ENCODE results near the gene ALDH1B1.

The ALDH1B1 gene

DNA sequence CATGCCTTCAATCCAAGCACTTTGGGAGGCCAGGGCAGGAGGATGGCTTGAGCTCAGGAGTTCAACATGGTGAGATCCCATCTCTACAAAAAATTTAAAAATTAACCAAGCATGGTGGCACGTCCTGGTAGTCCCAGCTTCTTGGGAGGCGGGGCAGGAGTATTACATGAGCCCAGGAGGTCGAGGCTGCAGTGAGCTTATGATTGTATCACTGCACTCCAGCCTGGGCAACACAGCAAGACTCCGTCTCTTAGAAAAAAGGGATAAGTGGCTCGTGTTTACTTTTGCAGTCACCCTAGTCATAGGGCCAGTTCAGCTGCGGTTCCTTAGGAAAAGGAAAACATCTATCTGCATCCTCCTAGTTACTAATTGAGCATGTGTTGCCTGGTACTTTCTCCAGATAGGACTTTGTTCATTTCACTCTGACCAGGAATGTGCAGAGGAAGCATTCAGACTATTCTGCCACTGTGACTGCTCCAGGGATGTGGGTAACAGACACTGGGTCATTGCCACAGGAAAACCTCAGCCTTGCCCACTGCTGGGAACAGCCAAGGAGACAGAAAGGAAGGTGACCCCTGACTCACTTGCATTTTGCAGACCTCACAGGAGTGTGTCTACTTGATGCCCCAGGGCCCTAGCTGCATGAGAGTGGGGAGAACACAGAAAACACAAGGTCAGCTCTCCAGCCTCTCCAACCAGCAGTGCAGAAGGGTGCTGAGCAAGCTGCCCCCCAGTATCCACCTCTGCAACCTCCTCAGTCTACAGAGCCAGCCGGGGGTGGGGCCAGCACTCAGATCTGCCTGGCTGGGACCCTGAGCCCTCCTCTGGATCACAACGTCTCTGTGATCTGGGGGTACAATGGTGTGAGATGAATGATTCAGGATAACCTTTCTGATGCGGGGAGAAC is 33.9 kb upstream of the ALDH1B1 start:
- DNase-seq (ENCODE audit: low read depth, low spot score): no peak
- no peaks in the 10 kb centered on the region for H3K9me3 ChIP-seq (ENCODE audit: low read depth, low read length)
- TF ChIP-seq POLR2AphosphoS5 (IDR thresholded peaks at IDR 0.05; ENCODE audit: borderline replicate concordance, low read depth, low read length): no peak
- no peak for TF ChIP-seq FOXP2 (optimal IDR thresholded peaks at IDR 0.05; ENCODE audit: control extremely low read depth, extremely low read length, insufficient read depth)
- TF ChIP-seq EZH2 (IDR thresholded peaks at IDR 0.05): no peak
- H3K4me3 ChIP-seq: no peak overlapping the region
- H3K27ac ChIP-seq: no peak overlapping the region
- H3K9ac ChIP-seq (ENCODE audit: insufficient read length): no peak overlapping the region
- no peaks in the 10 kb centered on the region for H3K36me3 ChIP-seq (ENCODE audit: insufficient read depth, low read length)

DNA sequence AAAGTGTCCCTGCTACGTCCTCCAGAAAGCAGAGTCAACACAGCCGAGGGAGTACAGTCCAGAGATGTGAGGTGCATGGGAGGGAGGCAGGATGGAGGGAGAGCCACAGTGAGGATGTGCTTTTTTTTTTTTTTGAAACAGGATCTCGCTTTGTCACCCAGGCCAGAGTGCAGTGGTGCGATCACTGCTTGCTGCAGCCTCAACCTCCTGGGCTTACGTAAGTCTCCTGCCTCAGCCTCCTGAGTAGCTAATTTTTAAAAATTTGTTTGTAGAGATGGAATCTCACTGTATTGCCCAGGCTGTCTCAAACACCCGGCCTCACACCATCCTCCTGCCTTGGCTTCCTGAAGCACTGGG is 33.2 kb upstream of the ALDH1B1 start:
- Histone ChIP-seq H3K9me3 (ENCODE audit: low read depth, low read length) (no peaks in the 10 kb centered on the region), H3K4me3 (no peak overlapping the region), H3K9ac (ENCODE audit: insufficient read length) (no peak overlapping the region), H3K36me3 (ENCODE audit: insufficient read depth, low read length) (no peaks in the 10 kb centered on the region), H3K27ac (no peak overlapping the region)
- TF ChIP-seq EZH2 (IDR thresholded peaks at IDR 0.05) (no peak), POLR2AphosphoS5 (IDR thresholded peaks at IDR 0.05; ENCODE audit: borderline replicate concordance, low read depth, low read length) (no peak)
- no peak for DNase-seq (ENCODE audit: low read depth, low spot score)

DNA sequence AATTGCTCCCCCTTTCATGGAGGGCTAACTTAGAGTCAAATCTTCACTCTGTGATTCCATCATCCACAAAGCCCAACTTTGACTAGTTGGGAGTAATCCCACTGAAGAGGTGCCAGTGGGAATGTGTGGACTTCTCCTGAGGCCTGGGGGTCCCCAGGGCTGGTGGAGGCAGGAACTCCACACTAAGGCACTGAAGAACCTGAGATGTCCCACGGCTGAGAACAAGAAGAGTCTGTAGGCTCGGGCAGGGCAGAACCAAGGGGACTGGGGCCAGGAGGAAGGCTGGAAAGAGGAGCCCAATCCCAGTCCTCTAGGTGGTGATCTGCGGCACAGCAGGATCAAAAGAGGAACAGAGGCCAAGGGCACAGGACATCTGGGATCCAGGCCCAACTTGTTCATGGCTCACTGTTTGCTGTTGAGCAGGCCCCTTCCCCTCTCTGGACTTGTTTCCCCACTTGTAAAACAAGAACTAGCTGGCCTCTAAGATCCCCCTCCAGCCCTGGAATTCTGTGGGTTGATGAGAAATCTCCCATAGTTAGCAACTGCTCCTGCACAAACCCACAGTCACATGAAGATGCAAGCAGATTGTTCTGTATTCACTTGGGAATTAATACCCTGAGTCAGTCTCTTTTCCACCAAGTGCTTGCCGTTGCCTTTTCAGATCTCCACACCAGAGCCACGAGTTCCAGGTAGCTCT is 32.7 kb upstream of the ALDH1B1 start:
- H3K9ac ChIP-seq (ENCODE audit: insufficient read length): no peak overlapping the region
- no peaks in the 10 kb centered on the region for H3K36me3 ChIP-seq (ENCODE audit: insufficient read depth, low read length)
- H3K9me3 ChIP-seq (ENCODE audit: low read depth, low read length): no peaks in the 10 kb centered on the region
- DNase-seq (ENCODE audit: low read depth, low spot score): no peak
- TF ChIP-seq POLR2AphosphoS5 (IDR thresholded peaks at IDR 0.05; ENCODE audit: borderline replicate concordance, low read depth, low read length) (no peak), EZH2 (IDR thresholded peaks at IDR 0.05) (no peak), FOXP2 (optimal IDR thresholded peaks at IDR 0.05; ENCODE audit: control extremely low read depth, extremely low read length, insufficient read depth) (no peak)
- no peak overlapping the region for H3K27ac ChIP-seq
- no peak overlapping the region for H3K4me3 ChIP-seq

DNA sequence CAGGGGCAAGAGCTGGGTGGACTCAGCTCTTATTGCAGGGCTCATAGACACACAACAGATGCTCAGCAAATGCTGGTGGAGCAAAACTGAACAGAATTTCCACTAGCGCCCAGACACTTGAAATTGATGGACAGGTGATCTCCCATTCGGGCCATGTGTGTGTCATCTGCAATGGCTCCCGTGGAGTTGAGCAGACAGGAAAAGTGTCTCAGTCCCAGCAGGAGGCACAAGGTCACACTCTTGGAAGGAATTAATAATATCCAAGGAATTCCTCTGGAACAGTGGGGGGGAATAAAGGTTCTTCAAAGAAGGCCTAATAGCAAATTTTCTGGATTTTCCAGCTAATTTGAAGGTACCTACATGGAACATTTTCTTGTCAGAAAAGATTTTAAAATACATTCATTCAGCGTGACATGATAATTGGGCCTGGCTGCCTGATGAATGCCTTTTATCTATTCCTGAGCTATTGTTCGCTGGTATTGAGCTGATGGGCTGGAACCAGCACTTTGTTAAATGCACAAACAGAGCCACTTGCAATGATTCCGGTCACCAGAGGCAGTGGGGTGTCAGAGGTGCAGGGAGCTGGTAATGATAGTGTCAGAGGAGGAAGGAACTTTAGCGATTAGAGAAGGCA is 31.5 kb upstream of the ALDH1B1 start:
- Histone ChIP-seq H3K27ac (no peak overlapping the region), H3K9me3 (ENCODE audit: low read depth, low read length) (no peaks in the 10 kb centered on the region), H3K9ac (ENCODE audit: insufficient read length) (no peak overlapping the region), H3K36me3 (ENCODE audit: insufficient read depth, low read length) (no peaks in the 10 kb centered on the region), H3K4me3 (no peak overlapping the region)
- no peak for TF ChIP-seq FOXP2 (optimal IDR thresholded peaks at IDR 0.05; ENCODE audit: control extremely low read depth, extremely low read length, insufficient read depth)
- no peak for TF ChIP-seq POLR2AphosphoS5 (IDR thresholded peaks at IDR 0.05; ENCODE audit: borderline replicate concordance, low read depth, low read length)
- no peak for TF ChIP-seq EZH2 (IDR thresholded peaks at IDR 0.05)
- DNase-seq (ENCODE audit: low read depth, low spot score): no peak

DNA sequence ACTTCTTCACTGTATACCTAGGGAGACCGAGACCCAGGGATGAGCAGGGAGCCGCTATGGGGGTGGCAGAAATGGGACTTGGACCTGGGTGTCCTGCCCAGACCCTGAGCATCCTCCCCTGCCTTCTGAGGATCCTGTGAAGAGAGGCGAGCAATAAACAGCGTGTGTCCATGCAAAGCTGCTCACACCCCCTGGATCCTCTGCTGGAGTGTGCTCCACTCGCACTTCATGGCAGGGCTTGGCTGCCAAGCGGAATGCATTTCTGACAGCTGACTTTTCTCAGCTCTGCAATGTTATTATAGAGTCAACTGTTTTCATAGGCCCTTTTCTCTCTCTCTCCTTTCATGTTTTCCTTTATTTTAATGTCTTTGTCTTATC is 31.0 kb upstream of the ALDH1B1 start:
- Histone ChIP-seq H3K9ac (ENCODE audit: insufficient read length) (no peak overlapping the region), H3K27ac (no peak overlapping the region), H3K9me3 (ENCODE audit: low read depth, low read length) (no peaks in the 10 kb centered on the region), H3K36me3 (ENCODE audit: insufficient read depth, low read length) (no peaks in the 10 kb centered on the region), H3K4me3 (no peak overlapping the region)
- no peak for TF ChIP-seq EZH2 (IDR thresholded peaks at IDR 0.05)
- TF ChIP-seq POLR2AphosphoS5 (IDR thresholded peaks at IDR 0.05; ENCODE audit: borderline replicate concordance, low read depth, low read length): no peak
- TF ChIP-seq FOXP2 (optimal IDR thresholded peaks at IDR 0.05; ENCODE audit: control extremely low read depth, extremely low read length, insufficient read depth): no peak
- DNase-seq (ENCODE audit: low read depth, low spot score): no peak

DNA sequence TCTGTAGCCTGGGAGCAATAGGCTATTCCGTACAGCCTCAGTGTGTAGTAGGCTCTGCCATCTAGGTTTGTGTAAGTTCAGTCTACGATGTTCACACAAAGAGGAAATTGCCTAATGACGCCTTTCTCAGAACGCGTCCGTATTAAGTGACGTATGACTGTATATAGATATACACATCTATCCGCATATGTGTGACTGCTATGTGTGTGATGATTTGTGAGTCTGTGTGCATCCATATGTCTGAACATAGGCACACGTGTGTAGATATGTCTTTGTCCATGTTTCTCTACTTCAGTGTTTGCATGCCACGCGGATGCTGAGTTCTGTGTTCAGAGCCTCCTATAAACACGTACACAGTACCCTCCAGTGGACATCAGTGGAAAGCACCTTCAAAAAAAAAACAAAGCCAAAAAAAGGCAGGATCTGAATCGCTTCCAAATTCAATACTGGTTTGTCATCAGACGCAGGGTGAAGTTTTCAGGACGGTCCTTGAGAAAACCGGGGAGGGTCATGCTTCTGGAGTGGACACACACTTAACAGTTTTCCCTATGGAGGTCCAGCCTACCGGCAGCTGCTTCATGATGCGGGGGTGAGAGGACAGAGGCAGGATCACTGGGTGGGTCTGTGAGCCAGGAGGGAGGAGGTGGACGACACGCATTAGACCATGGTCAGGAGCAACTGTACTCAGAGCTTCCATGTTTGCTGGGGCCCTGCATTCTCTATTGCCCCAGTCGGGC is 29.5 kb upstream of the ALDH1B1 start:
- peak; percentile 28 for DNase-seq (ENCODE audit: low read depth, low spot score)
- no peaks in the 10 kb centered on the region for H3K9me3 ChIP-seq (ENCODE audit: low read depth, low read length)
- no peak overlapping the region for H3K9ac ChIP-seq (ENCODE audit: insufficient read length)
- no peak overlapping the region for H3K27ac ChIP-seq
- no peaks in the 10 kb centered on the region for H3K36me3 ChIP-seq (ENCODE audit: insufficient read depth, low read length)
- no peak overlapping the region for H3K4me3 ChIP-seq
- TF ChIP-seq FOXP2 (optimal IDR thresholded peaks at IDR 0.05; ENCODE audit: control extremely low read depth, extremely low read length, insufficient read depth): no peak
- TF ChIP-seq POLR2AphosphoS5 (IDR thresholded peaks at IDR 0.05; ENCODE audit: borderline replicate concordance, low read depth, low read length): no peak
- TF ChIP-seq EZH2 (IDR thresholded peaks at IDR 0.05): no peak

DNA sequence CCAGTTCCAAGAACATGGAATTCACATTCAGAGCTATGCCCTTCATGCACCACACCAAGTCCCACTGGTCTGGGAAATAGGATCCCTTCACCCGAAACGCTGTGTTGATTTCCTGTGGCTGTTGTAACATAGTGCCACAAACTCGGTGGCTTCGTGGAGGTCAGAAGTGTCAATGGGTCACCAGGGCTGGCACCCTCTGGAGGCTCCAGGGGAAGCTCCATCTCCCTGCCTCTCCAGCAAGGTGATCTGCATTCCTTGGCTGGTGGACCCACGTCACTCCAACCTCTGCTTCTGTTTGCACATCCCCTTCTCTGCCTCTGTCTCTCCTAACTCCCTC is 28.9 kb upstream of the ALDH1B1 start:
- H3K9me3 ChIP-seq (ENCODE audit: low read depth, low read length): no peaks in the 10 kb centered on the region
- no peak overlapping the region for H3K4me3 ChIP-seq
- TF ChIP-seq FOXP2 (optimal IDR thresholded peaks at IDR 0.05; ENCODE audit: control extremely low read depth, extremely low read length, insufficient read depth): no peak
- no peak for TF ChIP-seq POLR2AphosphoS5 (IDR thresholded peaks at IDR 0.05; ENCODE audit: borderline replicate concordance, low read depth, low read length)
- no peak for TF ChIP-seq EZH2 (IDR thresholded peaks at IDR 0.05)

DNA sequence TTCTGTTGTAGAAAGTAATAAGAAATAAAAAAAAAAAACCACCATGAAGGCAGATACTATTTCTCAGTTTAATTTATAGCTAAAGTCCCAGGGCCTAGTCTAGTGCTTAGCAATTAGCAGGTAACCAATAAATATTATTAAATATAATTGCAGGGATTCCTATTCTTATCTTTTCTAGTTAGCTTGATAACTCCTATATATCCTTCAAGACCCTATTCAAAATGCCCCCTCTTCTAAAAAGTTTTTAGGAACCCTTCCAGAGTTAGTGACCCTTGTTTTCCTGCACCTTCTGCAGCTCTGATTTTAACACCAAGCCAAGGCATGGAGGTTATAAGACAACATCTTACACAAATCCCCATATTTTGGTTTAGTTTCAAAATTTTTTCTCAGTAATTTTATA is 24.6 kb upstream of the ALDH1B1 start:
- no peak overlapping the region for H3K4me3 ChIP-seq
- no peak for DNase-seq (ENCODE audit: low read depth, low spot score)
- H3K9ac ChIP-seq (ENCODE audit: insufficient read length): no peak overlapping the region
- H3K9me3 ChIP-seq (ENCODE audit: low read depth, low read length): no peaks in the 10 kb centered on the region
- no peak for TF ChIP-seq FOXP2 (optimal IDR thresholded peaks at IDR 0.05; ENCODE audit: control extremely low read depth, extremely low read length, insufficient read depth)
- no peak for TF ChIP-seq EZH2 (IDR thresholded peaks at IDR 0.05)
- TF ChIP-seq POLR2AphosphoS5 (IDR thresholded peaks at IDR 0.05; ENCODE audit: borderline replicate concordance, low read depth, low read length): no peak
- no peaks in the 10 kb centered on the region for H3K36me3 ChIP-seq (ENCODE audit: insufficient read depth, low read length)
- no peak overlapping the region for H3K27ac ChIP-seq

More for the DNA sequence above, 28.9 kb upstream of the ALDH1B1 start:
- DNase-seq (ENCODE audit: low read depth, low spot score): no peak
- Histone ChIP-seq H3K36me3 (ENCODE audit: insufficient read depth, low read length) (no peaks in the 10 kb centered on the region), H3K9ac (ENCODE audit: insufficient read length) (no peak overlapping the region), H3K27ac (no peak overlapping the region)

Measured in SK-N-MC (cell line).